ENCODE data around the gene SFXN5.

- TF ChIP-seq CTCF (IDR thresholded peaks at IDR 0.05; ENCODE audit: low read length) = no peak
- no peak for TF ChIP-seq EZH2 (IDR thresholded peaks at IDR 0.05; ENCODE audit: borderline replicate concordance, low read length)
Observed at GRCh38 chr2:72945450-72946019, 126.0 kb downstream of the SFXN5 start.
